ENCODE measurements around the gene WWOX. TPM values are rescaled to one million over a fixed set of nuclear protein-coding genes. Genes with fewer than 3 reads are reported as not detected.

The WWOX gene
- total and polyA plus RNA-seq, 4 experiments from 2014 or later, result 10.4 to 23.1 (median 17.5) TPM

GRCh38 chr16:78745108-78746019, 645.9 kb downstream of the WWOX start:
- no peaks in the 10 kb centered on the region for H3K27me3 Mint-ChIP-seq
- Histone ChIP-seq H3K9me3 (ENCODE audit: control insufficient read depth in 1 of 2, low read length in 2 of 2) (no peaks in the 10 kb centered on the region), H3K27ac (ENCODE audit: low read depth, low read length) (no peak overlapping the region), H3K36me3 (ENCODE audit: insufficient read depth, low read length) (no peaks in the 10 kb centered on the region), H3K4me1 (ENCODE audit: insufficient read depth, low read length) (peaks cover 57% of the 10 kb centered on the region), H3K4me3 (ENCODE audit: low read length in 2 of 2) (no peak overlapping the region), H3K27me3 (ENCODE audit: insufficient read depth, low read length) (no peaks in the 10 kb centered on the region)
- ChIA-PET POLR2A (ENCODE audit: partially characterized antibody) (no interaction called here), CTCF (ENCODE audit: partially characterized antibody) (interaction anchor here (0.7 kb wide), 1 partner anchor 302 kb away, joined by 4 read pairs; no protein-coding TSS in a partner anchor)
- H3K4me1 Mint-ChIP-seq, result peaks cover 41 to 70% (median 52%) of the 10 kb centered on the region in 4 donors
- H3K4me3 Mint-ChIP-seq, result peak overlapping the region in 1 of 8 donors; percentile 39
- peak overlapping the region in 5 of 7 donors; percentile 21 to 98 (median 36) for H3K27ac Mint-ChIP-seq
- DNase-seq, result no peak
- intact Hi-C loops (cut with micrococcal nuclease), result loop anchor here (10.0 kb wide), 2 partner anchors 529 to 859 kb away; partner anchors contain the start of gene MAF
- peaks cover 0 to under 1% of the 10 kb centered on the region in 2 donors for H3K36me3 Mint-ChIP-seq
- peaks cover 0 to 2% (median 0%) of the 10 kb centered on the region in 8 donors for H3K9me3 Mint-ChIP-seq

DNA sequence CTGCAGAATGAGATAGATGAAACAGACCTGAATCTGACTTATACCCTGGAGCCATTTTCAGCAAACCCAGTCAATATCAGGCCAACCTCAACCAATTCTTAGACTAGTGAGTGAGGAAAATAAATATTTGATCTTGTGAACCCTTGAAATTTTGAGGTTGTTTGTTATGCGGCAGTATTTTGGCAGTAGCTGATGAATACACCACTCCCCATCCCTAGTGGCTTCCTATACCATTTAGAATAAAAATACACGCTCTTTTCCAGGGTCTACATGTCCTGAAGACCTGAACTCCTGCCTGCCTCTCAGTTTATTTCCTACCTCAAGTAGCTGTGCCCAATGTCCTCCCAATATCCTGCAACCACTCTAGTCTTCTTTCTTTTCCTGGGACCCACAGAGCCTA, 647.3 kb downstream of the WWOX start:
- H3K9me3 ChIP-seq (ENCODE audit: control insufficient read depth in 1 of 2, low read length in 2 of 2), result no peaks in the 10 kb centered on the region
- no peaks in the 10 kb centered on the region for H3K36me3 ChIP-seq (ENCODE audit: insufficient read depth, low read length)
- DNase-seq, result no peak
- Mint-ChIP-seq H3K9me3 (peaks cover 0 to 2% (median 0%) of the 10 kb centered on the region in 8 donors), H3K4me1 (peaks cover 45 to 64% (median 53%) of the 10 kb centered on the region in 4 donors), H3K36me3 (peaks cover 0 to 4% of the 10 kb centered on the region in 2 donors), H3K27me3 (no peaks in the 10 kb centered on the region), H3K27ac (no peak overlapping the region), H3K4me3 (no peak overlapping the region)
- POLR2A ChIA-PET (ENCODE audit: partially characterized antibody), result no interaction called here
- CTCF ChIA-PET (ENCODE audit: partially characterized antibody), result interaction anchor here (2.0 kb wide), 1 partner anchor 24 kb away, joined by 13 read pairs; no protein-coding TSS in a partner anchor
- H3K27ac ChIP-seq (ENCODE audit: low read depth, low read length), result no peak overlapping the region
- H3K4me1 ChIP-seq (ENCODE audit: insufficient read depth, low read length), result peaks cover 55% of the 10 kb centered on the region
- no peaks in the 10 kb centered on the region for H3K27me3 ChIP-seq (ENCODE audit: insufficient read depth, low read length)
- intact Hi-C loops (cut with micrococcal nuclease), result loop anchor here (10.0 kb wide), 2 partner anchors 528 to 858 kb away; partner anchors contain the start of gene MAF
- H3K4me3 ChIP-seq (ENCODE audit: low read length in 2 of 2), result no peak overlapping the region

DNA sequence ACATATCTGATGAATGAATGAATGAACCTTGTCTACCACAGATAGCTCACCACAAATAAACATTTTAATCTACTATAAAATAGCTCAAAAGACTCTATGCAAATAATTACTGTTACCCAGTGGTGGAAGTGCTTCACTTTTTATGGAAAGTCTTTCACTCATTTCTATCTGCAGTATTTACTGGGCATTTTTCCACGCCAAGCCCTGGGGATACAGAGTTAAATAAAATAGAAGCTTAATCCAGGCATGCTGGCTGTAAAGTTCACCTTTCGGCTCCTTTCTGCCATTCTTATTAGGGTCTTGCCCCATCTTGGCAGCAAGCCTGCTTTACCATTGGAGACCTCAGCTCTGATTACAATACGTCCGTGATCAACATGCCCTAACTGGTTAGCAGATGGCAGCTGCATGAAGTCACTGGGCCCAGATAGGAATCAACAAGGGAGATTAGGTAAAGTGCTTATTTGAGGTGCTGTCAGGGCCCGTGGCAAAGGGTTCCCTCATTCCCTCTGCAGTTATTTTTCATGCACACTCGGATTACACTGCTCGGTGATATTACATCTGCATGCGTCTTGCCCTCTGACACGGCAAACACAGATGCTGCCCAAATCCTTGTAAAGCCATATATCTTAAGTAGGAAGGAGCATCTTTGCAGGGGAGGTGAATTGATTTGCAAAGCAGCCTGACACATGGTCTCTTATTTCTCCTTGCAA, 648.9 kb downstream of the WWOX start:
- no peak for DNase-seq
- no peaks in the 10 kb centered on the region for H3K36me3 ChIP-seq (ENCODE audit: insufficient read depth, low read length)
- no peak overlapping the region for H3K4me3 ChIP-seq (ENCODE audit: low read length in 2 of 2)
- CTCF ChIA-PET (ENCODE audit: partially characterized antibody), result interaction anchor here (1.3 to 2.0 kb wide), 3 partner anchors 14 to 22 kb away, joined by 3 to 13 read pairs (median 3); no protein-coding TSS in a partner anchor
- no peak overlapping the region for H3K27ac ChIP-seq (ENCODE audit: low read depth, low read length)
- intact Hi-C loops (cut with micrococcal nuclease), result loop anchor here (10.0 kb wide), 2 partner anchors 526 to 856 kb away; partner anchors contain the start of gene MAF
- POLR2A ChIA-PET (ENCODE audit: partially characterized antibody), result interaction anchor here (0.7 to 1.5 kb wide), 3 partner anchors 18 to 852 kb away, joined by 3 to 6 read pairs (median 3); partner anchors contain the start of gene MAF
- peak overlapping the region in 1 of 7 donors; percentile 55 for H3K27ac Mint-ChIP-seq
- H3K9me3 ChIP-seq (ENCODE audit: control insufficient read depth in 1 of 2, low read length in 2 of 2), result no peaks in the 10 kb centered on the region
- H3K27me3 Mint-ChIP-seq, result no peaks in the 10 kb centered on the region
- H3K4me1 ChIP-seq (ENCODE audit: insufficient read depth, low read length), result peaks cover 39% of the 10 kb centered on the region
- H3K36me3 Mint-ChIP-seq, result peaks cover 0 to 4% of the 10 kb centered on the region in 2 donors
- peaks cover 0 to 2% (median 0%) of the 10 kb centered on the region in 8 donors for H3K9me3 Mint-ChIP-seq
- H3K4me3 Mint-ChIP-seq, result no peak overlapping the region
- H3K27me3 ChIP-seq (ENCODE audit: insufficient read depth, low read length), result no peaks in the 10 kb centered on the region
- H3K4me1 Mint-ChIP-seq, result peaks cover 31 to 47% (median 37%) of the 10 kb centered on the region in 4 donors

- Mint-ChIP-seq H3K27ac (peak overlapping the region; percentile 14 to 96 (median 55)), H3K4me3 (peak overlapping the region; percentile 23 to 85 (median 68)), H3K36me3 (peaks cover 0 to 4% of the 10 kb centered on the region in 2 donors), H3K4me1 (peaks cover 26 to 38% (median 29%) of the 10 kb centered on the region in 4 donors), H3K9me3 (peaks cover 0 to 2% (median 0%) of the 10 kb centered on the region in 8 donors), H3K27me3 (no peaks in the 10 kb centered on the region)
- Histone ChIP-seq H3K4me1 (ENCODE audit: insufficient read depth, low read length) (peaks cover 32% of the 10 kb centered on the region), H3K9me3 (ENCODE audit: control insufficient read depth in 1 of 2, low read length in 2 of 2) (no peaks in the 10 kb centered on the region), H3K27me3 (ENCODE audit: insufficient read depth, low read length) (no peaks in the 10 kb centered on the region), H3K4me3 (ENCODE audit: low read length in 2 of 2) (peak overlapping the region in 1 of 2 donors; percentile 5), H3K27ac (ENCODE audit: low read depth, low read length) (peak overlapping the region; percentile 10), H3K36me3 (ENCODE audit: insufficient read depth, low read length) (no peaks in the 10 kb centered on the region)
- intact Hi-C loops (cut with micrococcal nuclease), result loop anchor here (10.0 kb wide), 2 partner anchors 525 to 855 kb away; partner anchors contain the start of gene MAF
- CTCF ChIA-PET (ENCODE audit: partially characterized antibody), result interaction anchor here (1.1 to 2.7 kb wide), 3 partner anchors 16 to 44 kb away, joined by 3 to 10 read pairs (median 4); no protein-coding TSS in a partner anchor
- DNase-seq, result peak in 4 of 5 donors; percentile 27 to 47 (median 34)
- POLR2A ChIA-PET (ENCODE audit: partially characterized antibody), result interaction anchor here (0.6 to 2.1 kb wide), 5 partner anchors 19 to 851 kb away, joined by 3 to 11 read pairs (median 7); partner anchors contain the start of gene MAF
These were observed 650.4 kb downstream of the WWOX start for GRCh38 chr16:78749745-78750268.

- Histone ChIP-seq H3K4me3 (ENCODE audit: low read length in 2 of 2) (no peak overlapping the region), H3K4me1 (ENCODE audit: insufficient read depth, low read length) (peaks cover 32% of the 10 kb centered on the region), H3K27me3 (ENCODE audit: insufficient read depth, low read length) (no peaks in the 10 kb centered on the region), H3K27ac (ENCODE audit: low read depth, low read length) (no peak overlapping the region), H3K36me3 (ENCODE audit: insufficient read depth, low read length) (no peaks in the 10 kb centered on the region), H3K9me3 (ENCODE audit: control insufficient read depth in 1 of 2, low read length in 2 of 2) (no peaks in the 10 kb centered on the region)
- intact Hi-C loops (cut with micrococcal nuclease), result no loop called here
- Mint-ChIP-seq H3K9me3 (peaks cover 0 to 2% (median 0%) of the 10 kb centered on the region in 8 donors), H3K27ac (peak overlapping the region; percentile 29 to 96 (median 55)), H3K4me1 (peaks cover 22 to 38% (median 28%) of the 10 kb centered on the region in 4 donors), H3K4me3 (peak overlapping the region in 7 of 8 donors; percentile 22 to 46 (median 36)), H3K36me3 (peaks cover 0 to 4% of the 10 kb centered on the region in 2 donors), H3K27me3 (no peaks in the 10 kb centered on the region)
- POLR2A ChIA-PET (ENCODE audit: partially characterized antibody), result interaction anchor here (0.8 to 2.1 kb wide), 4 partner anchors 8 to 850 kb away, joined by 3 to 11 read pairs (median 8); partner anchors contain the start of gene MAF
- DNase-seq, result no peak
- CTCF ChIA-PET (ENCODE audit: partially characterized antibody), result interaction anchor here (1.1 to 2.7 kb wide), 3 partner anchors 16 to 44 kb away, joined by 3 to 10 read pairs (median 4); no protein-coding TSS in a partner anchor
These were observed 651.2 kb downstream of the WWOX start for GRCh38 chr16:78750611-78751010.

GRCh38 chr16:78751601-78752000, 652.1 kb downstream of the WWOX start:
- no peak overlapping the region for H3K4me3 ChIP-seq (ENCODE audit: low read length in 2 of 2)
- no peaks in the 10 kb centered on the region for H3K27me3 ChIP-seq (ENCODE audit: insufficient read depth, low read length)
- Mint-ChIP-seq H3K27ac (peak overlapping the region in 1 of 7 donors; percentile 84), H3K4me1 (peaks cover 22 to 38% (median 28%) of the 10 kb centered on the region in 4 donors), H3K36me3 (peaks cover 0 to 10% of the 10 kb centered on the region in 2 donors), H3K27me3 (no peaks in the 10 kb centered on the region), H3K9me3 (peaks cover 0 to 6% (median 0%) of the 10 kb centered on the region in 8 donors), H3K4me3 (no peak overlapping the region)
- H3K27ac ChIP-seq (ENCODE audit: low read depth, low read length), result no peak overlapping the region
- DNase-seq, result no peak
- H3K9me3 ChIP-seq (ENCODE audit: control insufficient read depth in 1 of 2, low read length in 2 of 2), result no peaks in the 10 kb centered on the region
- intact Hi-C loops (cut with micrococcal nuclease), result no loop called here
- ChIA-PET CTCF (ENCODE audit: partially characterized antibody) (interaction anchor here (1.6 to 2.7 kb wide), 2 partner anchors 19 to 45 kb away, joined by 4 to 10 read pairs; no protein-coding TSS in a partner anchor), POLR2A (ENCODE audit: partially characterized antibody) (interaction anchor here (1.1 kb wide), 1 partner anchor 9 kb away, joined by 4 read pairs; no protein-coding TSS in a partner anchor)
- H3K36me3 ChIP-seq (ENCODE audit: insufficient read depth, low read length), result no peaks in the 10 kb centered on the region
- peaks cover 32% of the 10 kb centered on the region for H3K4me1 ChIP-seq (ENCODE audit: insufficient read depth, low read length)
